NCI-H1048 (cell line): ENCODE results near the gene TXNDC17.
"Not testable (repeated sequence)": the region's sequence is repeated elsewhere in the genome, so short reads cannot be mapped to it uniquely, and the experiment has no call there.

Experiments used
- DNase-seq: peaks from one replicate; lab custom pipeline; 2025; lab: John Stamatoyannopoulos, UW

Gene TXNDC17

DNA sequence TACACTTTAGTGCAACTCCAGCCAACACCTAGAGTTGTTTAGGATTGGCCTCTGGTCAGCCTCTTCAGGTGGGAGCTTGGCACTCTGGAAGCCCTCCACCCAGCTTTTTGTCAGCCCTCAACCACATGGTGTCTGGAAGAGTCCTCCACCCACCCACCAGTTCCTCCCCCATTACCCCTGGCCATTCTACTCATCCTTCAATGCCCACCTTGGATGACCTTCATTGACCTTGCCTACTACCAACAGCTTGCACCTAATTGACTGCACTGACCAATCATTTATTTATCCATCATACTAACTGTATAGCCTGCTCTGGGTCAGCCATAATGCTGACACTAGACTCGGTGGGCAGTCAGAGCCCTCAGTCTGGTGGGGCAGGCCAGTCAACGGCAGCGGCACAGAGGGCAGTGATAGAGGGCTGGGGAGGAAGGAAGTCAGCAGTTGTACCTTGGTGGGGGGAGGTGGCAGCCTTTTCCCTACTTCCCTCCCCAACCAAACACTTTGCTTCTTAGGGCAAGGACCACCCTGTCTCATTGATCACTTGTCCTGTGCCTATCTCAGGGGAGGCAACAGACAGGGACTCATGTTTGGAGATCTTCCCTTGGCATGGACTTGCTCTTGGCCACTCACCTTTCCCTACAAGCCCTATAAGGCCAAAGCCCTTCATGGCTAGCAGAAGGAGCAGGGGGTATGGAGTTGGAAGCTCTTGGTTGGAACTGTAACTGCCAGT is 43.0 kb downstream of the TXNDC17 start:
- DNase-seq = no peak

- DNase-seq = no peak
Observed at GRCh38 chr17:6684460-6684783, 43.6 kb downstream of the TXNDC17 start.

DNA sequence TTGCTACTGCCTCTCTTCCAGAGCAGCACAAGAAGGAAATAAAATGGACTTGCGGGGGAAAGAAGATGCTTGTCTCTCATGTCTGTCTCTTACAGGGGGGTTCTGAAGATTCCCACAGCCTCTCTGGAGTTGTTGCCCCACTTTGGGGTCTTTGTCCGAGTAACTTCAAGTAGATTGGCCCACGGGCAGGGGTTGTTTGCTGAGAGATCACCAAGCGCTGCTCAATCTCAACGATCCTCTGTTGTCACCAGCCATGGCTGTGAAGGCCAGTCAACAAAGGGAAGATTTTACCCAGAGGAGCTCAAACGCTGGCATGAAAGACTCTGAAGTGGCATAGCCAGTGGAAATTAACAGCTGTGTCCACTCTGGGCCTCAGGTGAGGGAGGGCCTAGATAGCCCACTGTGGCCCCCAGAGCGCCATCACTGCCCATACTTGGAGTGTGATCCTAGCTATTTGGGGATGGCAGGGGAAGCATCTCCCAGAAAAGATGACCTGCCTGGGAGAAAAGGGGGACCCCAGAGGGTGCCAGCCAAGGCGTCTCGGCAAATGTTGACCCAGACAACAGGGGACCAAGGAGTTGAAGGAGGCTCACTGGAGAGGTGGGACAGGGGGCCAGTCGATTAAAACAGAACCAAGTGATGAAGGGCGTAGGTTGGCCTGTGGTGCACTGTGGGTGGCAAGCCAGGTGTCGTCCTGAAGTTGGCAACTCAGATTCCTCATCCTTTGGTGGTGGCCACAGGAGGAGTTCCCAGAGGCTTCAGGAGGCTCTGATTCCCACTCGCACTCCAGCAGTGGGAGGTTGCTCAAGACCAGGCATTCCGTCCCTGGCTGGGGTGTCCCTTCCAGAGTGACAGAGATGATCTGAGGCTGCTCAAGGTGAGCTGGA is 44.3 kb downstream of the TXNDC17 start:
- no peak for DNase-seq

DNA sequence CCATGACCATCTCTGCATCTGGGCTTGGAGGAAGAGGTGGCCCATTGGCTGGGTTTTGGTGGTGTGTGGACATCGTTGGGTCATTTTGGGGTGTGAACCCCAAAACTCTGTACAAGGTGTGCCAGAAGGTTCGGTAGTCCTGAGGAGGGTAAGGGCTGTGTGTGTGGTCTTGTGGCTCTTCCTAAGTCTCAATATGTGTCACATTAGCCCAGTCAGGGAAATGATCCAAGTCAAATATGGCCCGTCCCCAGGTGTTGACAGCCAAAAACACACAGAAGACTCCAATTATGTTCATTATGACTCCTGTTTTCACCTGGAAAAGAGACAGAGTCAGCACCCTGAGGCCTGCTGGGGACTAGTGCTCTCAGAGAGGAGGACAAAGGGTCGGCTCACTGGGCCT is 45.2 kb downstream of the TXNDC17 start:
- DNase-seq = no peak

GRCh38 chr17:6688944-6689343 is 48.1 kb downstream of the TXNDC17 start:
- no peak for DNase-seq

DNA sequence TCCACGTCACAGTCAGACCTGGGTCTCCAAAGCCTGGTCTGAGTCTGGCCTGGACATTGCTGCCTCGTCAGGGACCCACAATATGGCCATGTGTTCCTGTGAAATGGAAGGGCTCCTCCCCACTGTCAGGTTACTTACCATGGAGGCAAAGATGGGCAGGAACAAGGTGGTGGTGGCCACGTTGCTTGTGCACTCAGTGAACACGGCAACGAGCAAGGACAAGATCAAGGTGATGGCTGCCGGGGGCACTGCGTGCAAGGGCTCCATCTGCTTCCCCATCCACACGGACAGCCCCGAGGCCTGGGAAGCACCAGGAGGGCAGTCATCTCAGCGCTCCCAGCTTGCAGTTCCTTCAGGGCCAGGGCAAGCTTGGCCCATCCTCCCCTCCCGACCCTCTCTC is 49.8 kb downstream of the TXNDC17 start:
- DNase-seq = no peak

DNA sequence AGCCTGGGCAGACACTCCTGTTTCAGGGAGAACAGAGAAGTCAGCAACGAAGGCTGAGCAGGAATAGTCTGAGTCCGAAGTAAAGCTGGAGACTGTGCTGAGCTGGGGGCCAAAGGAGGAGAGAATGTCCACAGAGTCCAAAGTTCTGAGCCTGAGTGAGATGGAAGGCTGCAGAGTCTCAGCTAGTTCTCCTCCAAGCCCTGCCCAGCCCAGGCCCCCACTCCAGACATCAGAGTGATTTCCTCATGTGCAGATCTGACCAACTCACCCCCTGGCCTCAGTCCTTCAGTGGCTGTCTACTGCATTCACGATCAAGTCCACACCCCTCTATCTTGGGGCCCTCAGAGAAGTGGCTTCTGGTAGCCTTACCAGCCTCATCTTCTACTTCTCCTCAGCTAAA is 50.7 kb downstream of the TXNDC17 start:
- DNase-seq = no peak

DNA sequence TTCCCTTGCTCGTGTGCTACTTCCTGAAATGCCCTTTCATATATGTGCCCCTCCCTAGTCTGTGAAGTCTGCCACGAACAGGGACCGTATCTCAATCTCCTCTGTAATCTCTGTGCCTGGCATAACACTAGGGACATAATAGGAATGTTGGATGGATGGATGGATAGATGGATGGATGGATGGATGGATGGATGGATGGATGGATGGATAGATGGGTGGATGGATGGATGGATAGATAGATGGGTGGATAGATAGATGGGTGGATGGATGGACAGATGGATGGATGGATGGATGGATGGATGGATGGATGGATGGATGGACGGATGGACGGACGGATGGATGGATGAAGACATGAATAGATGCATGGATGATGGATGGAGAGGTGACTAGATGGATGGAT is 51.1 kb downstream of the TXNDC17 start:
- not testable (repeated sequence) for DNase-seq
